Ishikawa (cell line): Measurements from ENCODE around the gene CLDN6.

Experiments
- CEBPB ChIP-seq: IDR thresholded peaks from 2 replicates; pipeline ENCODE4 v1.6.1; 2012
- CREB1 ChIP-seq: IDR thresholded peaks from 2 replicates; pipeline ENCODE4 v1.6.1; 2012; ENCODE audit warnings: low read depth
- EGR1 ChIP-seq: IDR thresholded peaks from 2 replicates; pipeline ENCODE4 v1.6.1; 2012
- EP300 ChIP-seq: IDR thresholded peaks from 2 replicates; pipeline ENCODE4 v1.6.1; 2012; ENCODE audit warnings: borderline replicate concordance
- FOXM1 ChIP-seq: IDR thresholded peaks from 2 replicates; pipeline ENCODE4 v1.6.1; 2012; ENCODE audit warnings: low read depth, borderline replicate concordance
- NFIC ChIP-seq: IDR thresholded peaks from 2 replicates; pipeline ENCODE4 v1.6.1; 2012
- RAD21 ChIP-seq: IDR thresholded peaks from 2 replicates; pipeline ENCODE4 v1.6.1; 2012; ENCODE audit warnings: low read depth
- TAF1 ChIP-seq: IDR thresholded peaks from 2 replicates; pipeline ENCODE4 v1.6.1; 2012; ENCODE audit warnings: low read depth, mild to moderate bottlenecking
- TCF12 ChIP-seq: IDR thresholded peaks from 2 replicates; pipeline ENCODE4 v1.6.1; 2012; ENCODE audit warnings: low read depth
- TEAD4 ChIP-seq: IDR thresholded peaks from 2 replicates; pipeline ENCODE4 v1.6.1; 2012
- YY1 ChIP-seq: IDR thresholded peaks from 2 replicates; pipeline ENCODE4 v1.6.1; 2012; ENCODE audit warnings: low read depth
- ZBTB7A ChIP-seq: IDR thresholded peaks from 2 replicates; pipeline ENCODE4 v1.6.1; 2012; ENCODE audit warnings: low read depth
- TF ChIP-seq, protein P1 (sequence below): IDR thresholded peaks from 2 replicates; pipeline ENCODE4 v1.6.1; 2012
- TF ChIP-seq, protein P2 (sequence below): IDR thresholded peaks from 2 replicates; pipeline ENCODE4 v1.6.1; 2012
- TF ChIP-seq, protein P3 (sequence below): IDR thresholded peaks from 2 replicates; pipeline ENCODE4 v1.6.1; 2012; ENCODE audit warnings: low read depth, mild to moderate bottlenecking

The CLDN6 gene

DNA sequence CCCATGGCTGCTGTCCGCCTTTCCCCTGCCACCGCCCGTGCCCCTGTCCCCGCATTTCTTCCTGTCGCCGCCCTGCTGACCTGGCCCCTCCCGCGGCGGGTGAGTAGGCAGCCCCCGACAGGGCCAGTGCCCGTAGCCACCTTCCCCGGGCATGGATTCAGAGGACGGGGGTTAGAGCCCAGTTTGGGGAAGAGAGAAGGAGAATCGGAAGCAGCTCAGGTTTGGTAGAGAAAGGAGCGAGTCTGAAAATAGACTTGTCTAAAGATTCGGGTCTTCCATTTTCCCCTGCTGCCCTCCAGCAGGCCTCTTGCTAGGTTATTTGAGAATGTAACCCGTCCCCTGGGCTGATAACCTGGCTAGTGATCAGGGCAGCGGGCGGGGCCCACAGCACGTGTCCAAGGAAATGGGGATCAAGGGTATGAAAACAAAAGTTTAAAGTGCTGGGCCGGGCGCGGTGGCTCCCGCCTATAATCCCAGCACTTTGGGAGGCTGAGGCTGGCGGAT, 13.2 kb downstream of the CLDN6 start:
- TF ChIP-seq ZBTB7A (0 out of 2 replicates have a peak, but pooled peaks have one; percentile 44), TAF1 (peak; percentile 17; the same call in 1 of the 2 replicates), CEBPB (no peak), EGR1 (peak; percentile 55), NFIC (no peak), EP300 (no peak)
- TF ChIP-seq, protein P1, sequence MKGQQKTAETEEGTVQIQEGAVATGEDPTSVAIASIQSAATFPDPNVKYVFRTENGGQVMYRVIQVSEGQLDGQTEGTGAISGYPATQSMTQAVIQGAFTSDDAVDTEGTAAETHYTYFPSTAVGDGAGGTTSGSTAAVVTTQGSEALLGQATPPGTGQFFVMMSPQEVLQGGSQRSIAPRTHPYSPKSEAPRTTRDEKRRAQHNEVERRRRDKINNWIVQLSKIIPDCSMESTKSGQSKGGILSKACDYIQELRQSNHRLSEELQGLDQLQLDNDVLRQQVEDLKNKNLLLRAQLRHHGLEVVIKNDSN = peak; percentile 69
- TF ChIP-seq, protein P2, sequence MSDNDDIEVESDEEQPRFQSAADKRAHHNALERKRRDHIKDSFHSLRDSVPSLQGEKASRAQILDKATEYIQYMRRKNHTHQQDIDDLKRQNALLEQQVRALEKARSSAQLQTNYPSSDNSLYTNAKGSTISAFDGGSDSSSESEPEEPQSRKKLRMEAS = peak; percentile 56

DNA sequence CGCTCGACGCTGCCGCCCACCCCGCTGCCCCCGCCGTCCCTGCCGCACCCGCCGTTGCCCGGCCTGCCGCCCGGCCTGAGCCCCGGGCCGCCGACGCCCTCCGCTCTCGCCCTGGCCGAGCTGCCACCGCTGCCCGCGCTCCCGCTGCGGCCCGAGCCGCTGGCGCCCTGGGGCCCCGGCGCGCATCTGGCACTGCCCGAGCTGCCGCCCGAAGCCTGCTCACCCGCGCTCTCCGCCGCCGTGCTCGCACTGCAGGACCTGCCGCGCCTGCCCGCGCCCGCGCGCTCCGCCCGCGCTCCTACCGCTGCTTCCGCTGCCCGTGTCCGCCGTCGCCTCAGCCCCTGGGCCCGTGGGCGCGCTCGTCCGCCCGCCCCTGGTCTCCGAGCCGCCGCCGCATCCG, 13.7 kb downstream of the CLDN6 start:
- TF ChIP-seq, protein P1 = no peak
- TF ChIP-seq EP300 (no peak), CEBPB (no peak), FOXM1 (no peak), YY1 (no peak)

DNA sequence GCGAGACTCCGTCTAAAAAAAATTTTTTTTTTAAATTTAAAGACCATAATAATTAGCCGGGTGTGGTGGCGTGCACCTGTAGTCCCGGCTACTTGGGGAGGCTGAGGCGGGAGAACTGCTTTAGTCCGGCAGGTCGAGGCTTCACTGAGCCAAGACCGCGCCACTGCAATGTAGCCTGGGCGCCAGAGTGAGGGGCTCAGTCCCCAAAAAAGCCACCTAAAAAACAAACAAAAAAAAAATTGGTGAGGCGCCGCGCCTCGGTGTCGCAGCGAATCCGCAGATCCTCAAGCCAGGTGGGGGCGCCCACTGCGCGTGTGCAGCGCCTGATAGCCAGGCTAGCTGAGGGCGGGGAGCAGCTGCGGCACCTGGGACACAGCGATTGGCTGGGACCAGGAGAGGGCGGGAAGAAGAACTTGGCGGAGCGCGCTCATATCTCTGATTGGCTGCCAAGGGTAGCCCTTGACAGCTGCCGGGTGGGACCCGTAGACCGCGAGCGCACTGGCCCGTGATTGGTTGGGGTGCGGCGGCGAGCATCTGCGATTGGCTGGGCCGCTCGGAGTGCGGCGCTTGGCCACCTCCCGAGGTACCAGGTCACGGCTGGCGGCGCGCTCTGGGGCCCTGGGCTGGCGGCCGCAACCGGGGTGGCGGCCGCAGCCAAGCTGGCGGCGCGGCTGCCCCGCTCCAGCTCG, 14.3 kb downstream of the CLDN6 start:
- TF ChIP-seq YY1 (no peak), RAD21 (peak; percentile 92), TCF12 (0 out of 2 replicates have a peak, but pooled peaks have one; percentile 41), EP300 (no peak), EGR1 (no peak)
- TF ChIP-seq, protein P2 = peak; percentile 76

DNA sequence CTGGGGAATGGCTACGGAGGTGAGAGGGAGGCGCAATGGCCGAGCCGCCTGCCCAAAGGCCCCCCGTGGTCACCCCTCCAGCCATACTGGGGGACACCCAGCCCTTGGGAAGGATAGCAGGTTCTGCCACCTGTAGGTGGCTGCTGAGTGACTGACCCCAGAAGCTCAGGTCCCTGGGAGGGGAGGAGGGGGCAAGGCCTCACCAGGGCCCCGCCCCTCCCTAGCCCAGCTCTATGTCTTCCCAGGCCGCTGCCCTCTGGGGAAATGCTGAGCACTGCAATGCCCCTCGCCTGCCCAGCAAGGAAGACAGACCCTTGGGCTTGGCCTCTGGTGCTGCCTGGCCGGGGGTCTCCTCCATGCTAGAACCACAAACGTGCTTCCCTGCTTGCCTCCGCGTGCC, 16.7 kb downstream of the CLDN6 start:
- TF ChIP-seq, protein P1 = no peak
- no peak for TF ChIP-seq TEAD4
- TF ChIP-seq FOXM1 = no peak
- no peak for TF ChIP-seq TAF1
- TF ChIP-seq EP300 = no peak
- TF ChIP-seq ZBTB7A = no peak
- TF ChIP-seq, protein P2 = no peak
- no peak for TF ChIP-seq NFIC
- TF ChIP-seq TCF12 = no peak
- TF ChIP-seq YY1 = no peak
- TF ChIP-seq, protein P3, sequence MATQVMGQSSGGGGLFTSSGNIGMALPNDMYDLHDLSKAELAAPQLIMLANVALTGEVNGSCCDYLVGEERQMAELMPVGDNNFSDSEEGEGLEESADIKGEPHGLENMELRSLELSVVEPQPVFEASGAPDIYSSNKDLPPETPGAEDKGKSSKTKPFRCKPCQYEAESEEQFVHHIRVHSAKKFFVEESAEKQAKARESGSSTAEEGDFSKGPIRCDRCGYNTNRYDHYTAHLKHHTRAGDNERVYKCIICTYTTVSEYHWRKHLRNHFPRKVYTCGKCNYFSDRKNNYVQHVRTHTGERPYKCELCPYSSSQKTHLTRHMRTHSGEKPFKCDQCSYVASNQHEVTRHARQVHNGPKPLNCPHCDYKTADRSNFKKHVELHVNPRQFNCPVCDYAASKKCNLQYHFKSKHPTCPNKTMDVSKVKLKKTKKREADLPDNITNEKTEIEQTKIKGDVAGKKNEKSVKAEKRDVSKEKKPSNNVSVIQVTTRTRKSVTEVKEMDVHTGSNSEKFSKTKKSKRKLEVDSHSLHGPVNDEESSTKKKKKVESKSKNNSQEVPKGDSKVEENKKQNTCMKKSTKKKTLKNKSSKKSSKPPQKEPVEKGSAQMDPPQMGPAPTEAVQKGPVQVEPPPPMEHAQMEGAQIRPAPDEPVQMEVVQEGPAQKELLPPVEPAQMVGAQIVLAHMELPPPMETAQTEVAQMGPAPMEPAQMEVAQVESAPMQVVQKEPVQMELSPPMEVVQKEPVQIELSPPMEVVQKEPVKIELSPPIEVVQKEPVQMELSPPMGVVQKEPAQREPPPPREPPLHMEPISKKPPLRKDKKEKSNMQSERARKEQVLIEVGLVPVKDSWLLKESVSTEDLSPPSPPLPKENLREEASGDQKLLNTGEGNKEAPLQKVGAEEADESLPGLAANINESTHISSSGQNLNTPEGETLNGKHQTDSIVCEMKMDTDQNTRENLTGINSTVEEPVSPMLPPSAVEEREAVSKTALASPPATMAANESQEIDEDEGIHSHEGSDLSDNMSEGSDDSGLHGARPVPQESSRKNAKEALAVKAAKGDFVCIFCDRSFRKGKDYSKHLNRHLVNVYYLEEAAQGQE = no peak
- TF ChIP-seq EGR1 = no peak
- no peak for TF ChIP-seq RAD21
- no peak for TF ChIP-seq CEBPB
- TF ChIP-seq CREB1 = no peak

DNA sequence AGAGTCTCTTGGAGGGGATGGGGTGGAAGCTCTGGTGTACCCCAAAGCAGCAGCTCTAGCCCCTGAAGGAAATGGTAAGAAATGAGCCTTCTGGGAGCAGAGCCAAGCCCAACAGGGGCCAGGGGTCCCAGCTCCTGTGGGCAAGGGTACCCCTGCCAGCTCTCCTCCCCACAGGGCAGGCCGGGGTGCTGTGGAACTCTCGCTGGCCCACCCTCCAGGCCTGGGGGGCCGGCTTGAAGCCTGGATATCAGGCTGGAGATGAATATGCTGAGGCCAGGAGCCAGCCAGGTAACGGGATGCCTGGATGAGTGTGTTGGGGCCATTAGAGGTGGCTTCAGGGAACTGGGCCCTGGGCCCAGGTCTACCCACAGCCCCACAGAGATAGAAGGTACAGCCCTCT, 17.4 kb downstream of the CLDN6 start:
- TF ChIP-seq, protein P3 = no peak
- TF ChIP-seq RAD21 (no peak), EGR1 (no peak), TEAD4 (no peak), EP300 (no peak), CREB1 (no peak), FOXM1 (no peak), CEBPB (no peak), ZBTB7A (no peak), YY1 (no peak), TAF1 (no peak), TCF12 (no peak)
- TF ChIP-seq, protein P2 = no peak
- TF ChIP-seq, protein P1 = no peak
